LNCAP (cell line): ENCODE results near the gene XRCC4.

Experiments used
- CTCF ChIP-seq: fragments of 450-650 bp; IDR thresholded peaks from 2 replicates; pipeline ENCODE4 v1.5.1; 2017; ENCODE audit warnings: mild to moderate bottlenecking

The XRCC4 gene

GRCh38 chr5:83265318-83265717 lies 188.0 kb downstream of the XRCC4 start:
- no peak for TF ChIP-seq CTCF

- TF ChIP-seq CTCF: no peak
Observed at GRCh38 chr5:83270311-83270710, 193.0 kb downstream of the XRCC4 start.

GRCh38 chr5:83277154-83277553 lies 199.8 kb downstream of the XRCC4 start:
- no peak for TF ChIP-seq CTCF

GRCh38 chr5:83277953-83278352 lies 200.6 kb downstream of the XRCC4 start:
- TF ChIP-seq CTCF: no peak

- no peak for TF ChIP-seq CTCF
Observed at GRCh38 chr5:83281176-83281575, 203.8 kb downstream of the XRCC4 start.

- TF ChIP-seq CTCF: no peak
Observed at GRCh38 chr5:83281658-83282057, 204.3 kb downstream of the XRCC4 start.

- no peak for TF ChIP-seq CTCF
Observed at GRCh38 chr5:83283761-83284160, 206.4 kb downstream of the XRCC4 start.

GRCh38 chr5:83285661-83286398 lies 208.5 kb downstream of the XRCC4 start:
- TF ChIP-seq CTCF: no peak
